Neural crest cell (in vitro differentiated cells): ENCODE data around the gene MYO5B. TPM values are rescaled to one million over a fixed set of nuclear protein-coding genes. Genes with fewer than 3 reads are reported as not detected.
A peak's percentile ranks its signal among the peaks of the same experiment; 100 is the strongest.
"Not testable (repeated sequence)": the region's sequence is repeated elsewhere in the genome, so short reads cannot be mapped to it uniquely, and the experiment has no call there.

Experiments used
- DNase-seq: peaks from one replicate; pipeline ENCODE4 v3.0.0; 2021; ENCODE audit warnings: low read depth, mixed read lengths, low spot score
- H3K27ac Mint-ChIP-seq: one replicate; pipeline ENCODE4 v1.8.0; 2021; ENCODE audit warnings: mild to moderate bottlenecking, mixed read lengths; ENCODE audit not compliant: unreplicated experiment
- H3K27me3 Mint-ChIP-seq: 2 replicates; pipeline ENCODE4 v1.8.0; 2021; ENCODE audit warnings: low read depth, mild to moderate bottlenecking, mixed read lengths
- H3K36me3 Mint-ChIP-seq: 2 replicates; pipeline ENCODE4 v1.8.0; 2021; ENCODE audit warnings: low read depth, mild to moderate bottlenecking, mixed read lengths
- H3K4me1 Mint-ChIP-seq: 2 replicates; pipeline ENCODE4 v1.8.0; 2021; ENCODE audit warnings: mixed read lengths
- H3K4me3 Mint-ChIP-seq: one replicate; pipeline ENCODE4 v1.8.0; 2021; ENCODE audit warnings: mild to moderate bottlenecking, mixed read lengths
- H3K9me3 Mint-ChIP-seq: 2 replicates; pipeline ENCODE4 v1.8.0; 2021; ENCODE audit warnings: mixed read lengths
- total RNA-seq: library from RNA; stranded (reverse); gene quantifications from 2 replicates; pipeline ENCODE4 v1.2.1, GENCODE V29; 2021
- TF ChIP-seq, protein P1 (sequence below): fragments of 200-600 bp; sonication (generic); conservative IDR thresholded peaks from 2 replicates; pipeline ENCODE4 v1.5.0; 2021; ENCODE audit warnings: antibody characterized with exemption, mild to moderate bottlenecking

MYO5B gene
- total RNA-seq, 1 donor from 2014 or later, result 0.40 TPM

- Mint-ChIP-seq H3K9me3 (peaks cover 15% of the 10 kb centered on the region), H3K36me3 (peaks cover 35% of the 10 kb centered on the region), H3K4me3 (peak overlapping the region; percentile 67), H3K27ac (no peak overlapping the region), H3K4me1 (peaks cover 35% of the 10 kb centered on the region), H3K27me3 (no peaks in the 10 kb centered on the region)
- DNase-seq, result no peak
- TF ChIP-seq, protein P1, sequence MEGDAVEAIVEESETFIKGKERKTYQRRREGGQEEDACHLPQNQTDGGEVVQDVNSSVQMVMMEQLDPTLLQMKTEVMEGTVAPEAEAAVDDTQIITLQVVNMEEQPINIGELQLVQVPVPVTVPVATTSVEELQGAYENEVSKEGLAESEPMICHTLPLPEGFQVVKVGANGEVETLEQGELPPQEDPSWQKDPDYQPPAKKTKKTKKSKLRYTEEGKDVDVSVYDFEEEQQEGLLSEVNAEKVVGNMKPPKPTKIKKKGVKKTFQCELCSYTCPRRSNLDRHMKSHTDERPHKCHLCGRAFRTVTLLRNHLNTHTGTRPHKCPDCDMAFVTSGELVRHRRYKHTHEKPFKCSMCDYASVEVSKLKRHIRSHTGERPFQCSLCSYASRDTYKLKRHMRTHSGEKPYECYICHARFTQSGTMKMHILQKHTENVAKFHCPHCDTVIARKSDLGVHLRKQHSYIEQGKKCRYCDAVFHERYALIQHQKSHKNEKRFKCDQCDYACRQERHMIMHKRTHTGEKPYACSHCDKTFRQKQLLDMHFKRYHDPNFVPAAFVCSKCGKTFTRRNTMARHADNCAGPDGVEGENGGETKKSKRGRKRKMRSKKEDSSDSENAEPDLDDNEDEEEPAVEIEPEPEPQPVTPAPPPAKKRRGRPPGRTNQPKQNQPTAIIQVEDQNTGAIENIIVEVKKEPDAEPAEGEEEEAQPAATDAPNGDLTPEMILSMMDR, result no peak
Measured at GRCh38 chr18:49811151-49811938, 383.6 kb downstream of the MYO5B start.

GRCh38 chr18:49808553-49809191, 386.3 kb downstream of the MYO5B start:
- Mint-ChIP-seq H3K9me3 (peaks cover 20% of the 10 kb centered on the region), H3K36me3 (peaks cover 41% of the 10 kb centered on the region), H3K4me1 (peaks cover 19% of the 10 kb centered on the region)
- not testable (repeated sequence) for H3K4me3 Mint-ChIP-seq, DNase-seq, H3K27ac Mint-ChIP-seq, H3K27me3 Mint-ChIP-seq

GRCh38 chr18:49804096-49804495, 390.9 kb downstream of the MYO5B start:
- Mint-ChIP-seq H3K4me3 (no peak overlapping the region), H3K27ac (no peak overlapping the region), H3K36me3 (peaks cover 38% of the 10 kb centered on the region), H3K27me3 (no peaks in the 10 kb centered on the region), H3K9me3 (peaks cover 12% of the 10 kb centered on the region), H3K4me1 (no peaks in the 10 kb centered on the region)
- TF ChIP-seq, protein P1, result no peak
- no peak for DNase-seq

DNA sequence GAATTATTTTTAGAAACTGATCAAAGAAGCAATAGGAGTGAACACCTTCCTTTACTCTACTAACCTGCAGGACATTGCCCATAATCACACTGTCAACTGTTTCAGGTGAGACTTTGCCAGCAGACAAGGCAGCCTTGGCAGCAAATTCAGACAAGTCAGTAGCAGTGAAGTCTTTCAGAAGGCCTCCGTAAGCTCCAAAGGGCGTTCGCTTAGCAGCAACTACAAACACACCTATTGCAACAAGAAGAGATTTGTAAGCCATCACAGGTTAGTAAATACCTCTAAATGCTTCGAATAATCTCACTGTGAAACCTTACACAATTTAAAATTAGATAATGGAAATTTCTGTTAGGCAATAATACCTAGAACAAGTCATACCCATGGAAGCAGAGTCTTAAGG, 392.3 kb downstream of the MYO5B start:
- TF ChIP-seq, protein P1, result no peak
- Mint-ChIP-seq H3K4me1 (peaks cover 6% of the 10 kb centered on the region), H3K36me3 (peaks cover 34% of the 10 kb centered on the region), H3K27me3 (no peaks in the 10 kb centered on the region), H3K4me3 (no peak overlapping the region), H3K9me3 (peaks cover 8% of the 10 kb centered on the region), H3K27ac (no peak overlapping the region)
- DNase-seq, result no peak

DNA sequence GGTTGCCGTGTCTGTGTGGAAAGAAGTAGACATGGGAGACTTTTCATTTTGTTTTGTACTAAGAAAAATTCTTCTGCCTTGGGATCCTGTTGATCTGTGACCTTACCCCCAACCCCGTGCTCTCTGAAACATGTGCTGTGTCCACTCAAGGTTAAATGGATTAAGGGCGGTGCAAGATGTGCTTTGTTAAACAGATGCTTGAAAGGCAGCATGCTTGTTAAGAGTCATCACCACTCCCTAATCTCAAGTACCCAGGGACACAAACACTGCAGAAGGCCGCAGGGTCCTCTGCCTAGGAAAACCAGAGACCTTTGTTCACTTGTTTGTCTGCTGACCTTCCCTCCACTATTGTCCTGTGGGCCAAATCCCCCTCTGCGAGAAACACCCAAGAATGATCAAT, 394.5 kb downstream of the MYO5B start:
- peaks cover 21% of the 10 kb centered on the region for H3K36me3 Mint-ChIP-seq
- H3K9me3 Mint-ChIP-seq, H3K27me3 Mint-ChIP-seq, H3K4me1 Mint-ChIP-seq, DNase-seq, H3K4me3 Mint-ChIP-seq: not testable (repeated sequence)
- H3K27ac Mint-ChIP-seq, result peak overlapping the region; percentile 12

DNA sequence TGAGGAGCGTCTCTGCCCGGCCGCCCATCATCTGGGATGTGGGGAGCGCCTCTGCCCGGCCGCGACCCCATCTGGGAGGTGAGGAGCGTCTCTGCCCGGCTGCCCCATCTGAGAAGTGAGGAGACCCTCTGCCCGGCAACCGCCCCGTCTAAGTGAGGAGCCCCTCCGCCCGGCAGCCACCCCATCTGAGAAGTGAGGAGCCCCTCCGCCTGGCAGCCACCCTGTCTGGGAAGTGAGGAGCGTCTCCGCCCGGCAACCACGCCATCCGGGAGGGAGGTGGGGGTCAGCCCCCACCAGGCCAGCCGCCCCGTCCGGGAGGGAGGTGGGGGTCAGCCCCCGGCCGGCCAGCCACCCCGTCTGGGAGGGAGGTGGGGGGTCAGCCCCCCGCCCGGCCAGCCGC, 395.1 kb downstream of the MYO5B start:
- H3K4me1 Mint-ChIP-seq, H3K27me3 Mint-ChIP-seq, DNase-seq, H3K27ac Mint-ChIP-seq, H3K9me3 Mint-ChIP-seq, H3K4me3 Mint-ChIP-seq: not testable (repeated sequence)
- H3K36me3 Mint-ChIP-seq, result peaks cover 21% of the 10 kb centered on the region

DNA sequence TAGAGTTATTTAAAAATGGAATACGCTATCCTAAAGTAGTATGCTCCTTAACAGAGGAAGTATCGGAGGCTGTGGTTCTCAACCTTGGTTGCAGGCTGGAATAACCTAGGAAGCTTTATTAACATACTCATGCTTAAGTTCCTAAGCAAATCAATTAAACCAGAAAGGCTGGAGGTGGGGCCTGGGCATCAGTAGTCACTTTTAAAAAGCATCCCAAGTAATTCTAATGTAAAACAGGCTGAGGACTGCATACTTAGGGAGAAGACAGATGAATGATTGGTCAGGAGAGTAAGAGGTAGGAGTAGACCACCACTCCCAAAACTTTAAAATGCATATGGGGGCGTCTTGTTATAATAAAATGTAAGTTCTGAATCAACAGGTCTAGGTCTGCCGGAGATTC, 396.9 kb downstream of the MYO5B start:
- no peak overlapping the region for H3K4me3 Mint-ChIP-seq
- H3K27ac Mint-ChIP-seq, result no peak overlapping the region
- no peaks in the 10 kb centered on the region for H3K27me3 Mint-ChIP-seq
- peaks cover 18% of the 10 kb centered on the region for H3K36me3 Mint-ChIP-seq
- H3K4me1 Mint-ChIP-seq, result peaks cover 6% of the 10 kb centered on the region
- no peaks in the 10 kb centered on the region for H3K9me3 Mint-ChIP-seq
- TF ChIP-seq, protein P1, result no peak
- DNase-seq, result no peak
